Measurements from ENCODE around the gene IQSEC3. TPM values are rescaled to one million over a fixed set of nuclear protein-coding genes. Genes with fewer than 3 reads are reported as not detected.

Gene IQSEC3
- total RNA-seq, 1 experiment from 2014 or later, result 0.55 TPM

DNA sequence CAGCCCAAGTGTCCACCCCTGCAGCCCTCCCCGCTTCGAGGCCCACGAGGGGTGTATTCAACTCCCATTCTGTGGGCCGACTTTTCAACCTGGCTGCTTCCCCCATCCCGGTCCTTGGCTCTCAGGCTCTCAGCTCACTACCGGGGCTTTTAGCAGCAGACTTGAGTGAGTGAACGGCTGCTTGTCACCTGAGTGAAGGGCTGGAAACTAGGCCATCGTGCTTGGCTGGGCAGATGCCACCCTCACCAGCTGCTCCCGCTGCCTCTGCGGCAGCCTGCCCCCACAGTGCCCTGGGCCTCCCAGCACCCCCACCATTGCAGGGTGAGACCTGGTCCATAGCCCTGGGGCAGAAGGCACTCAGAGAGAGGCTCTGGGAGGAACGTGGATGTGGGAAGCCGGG is 87.5 kb downstream of the IQSEC3 start:
- no peak overlapping the region for H3K4me3 Mint-ChIP-seq
- Histone ChIP-seq H3K4me1 (ENCODE audit: insufficient read depth, low read length) (peaks cover 1% of the 10 kb centered on the region; the same call in 1 of the 2 replicates), H3K23me2 (ENCODE audit: insufficient read length, low read depth, low read length, poor library complexity, severe bottlenecking) (no peaks in the 10 kb centered on the region), H4K91ac (ENCODE audit: insufficient read length, low read depth, low read length) (no peak overlapping the region), H3K56ac (ENCODE audit: insufficient read length, low read depth, low read length) (no peak overlapping the region), H2AFZ (ENCODE audit: low read length) (no peak overlapping the region), H3K4ac (ENCODE audit: low read depth, low read length) (no peak overlapping the region), H3K4me2 (ENCODE audit: insufficient read depth, insufficient read length, low read length) (no peak overlapping the region), H4K20me1 (ENCODE audit: control insufficient read depth, insufficient read depth, insufficient read length) (no peaks in the 10 kb centered on the region), H2BK15ac (ENCODE audit: low read depth, low read length) (no peak overlapping the region), H2BK5ac (ENCODE audit: insufficient read length, low read length) (no peak overlapping the region), H2BK120ac (ENCODE audit: low read depth, low read length, poor library complexity, severe bottlenecking) (no peak overlapping the region), H3K79me1 (ENCODE audit: insufficient read depth, low read depth, low read length, poor library complexity, severe bottlenecking) (no peaks in the 10 kb centered on the region), H3T11ph (ENCODE audit: low read length) (no peak overlapping the region), H4K8ac (replicated peaks; ENCODE audit: insufficient read length, low read depth, low read length) (no peak overlapping the region), H3K27me3 (ENCODE audit: insufficient read depth, low read length) (no peaks in the 10 kb centered on the region), H4K5ac (ENCODE audit: insufficient read length, low read depth, low read length) (no peak overlapping the region), H3K18ac (ENCODE audit: insufficient read length, low read depth, low read length) (no peak overlapping the region), H3K9ac (ENCODE audit: extremely low read depth, insufficient read length, low read length) (no peak overlapping the region), H3K9me3 (ENCODE audit: control insufficient read depth, low read depth, low read length) (no peaks in the 10 kb centered on the region), H2AK5ac (ENCODE audit: insufficient read length, low read length) (no peak overlapping the region), H3K23ac (ENCODE audit: insufficient read length, low read depth, low read length) (no peak overlapping the region), H3K79me2 (ENCODE audit: insufficient read depth, low read length) (no peaks in the 10 kb centered on the region), H2BK20ac (ENCODE audit: low read depth, low read length, poor library complexity, severe bottlenecking) (no peak overlapping the region), H3K27ac (ENCODE audit: insufficient read length, low read depth, low read length) (no peak overlapping the region), H2BK12ac (ENCODE audit: insufficient read length, low read depth, low read length) (no peak overlapping the region), H3K14ac (ENCODE audit: insufficient read depth, low read length) (no peak overlapping the region; the same call in 1 of the 2 replicates)
- no peak for TF ChIP-seq CTCF (conservative IDR thresholded peaks at IDR 0.05)
- no CpG with 5 or more reads among the region's 12 CpGs for WGBS (ENCODE audit: extremely low coverage, insufficient read length, low lambda C conversion rate)
- no peak for DNase-seq
- H3K36me3 Mint-ChIP-seq (ENCODE audit: insufficient read depth in 1 of 3, low read depth in 3 of 3), result no peaks in the 10 kb centered on the region; a peak in 1 of 7 replicates
- peaks cover 11% of the 10 kb centered on the region for H3K27me3 Mint-ChIP-seq (ENCODE audit: low read depth)
- H3K27ac Mint-ChIP-seq, result no peak overlapping the region
- H3K4me1 Mint-ChIP-seq, result peaks cover 31 to 38% of the 10 kb centered on the region in 2 experiments
- no peaks in the 10 kb centered on the region; a peak in 1 of 5 replicates for H3K9me3 Mint-ChIP-seq

All from H9 (cell line).